H1 (cell line): Measurements from ENCODE around the gene MTFR1L. TPM values are rescaled to one million over a fixed set of nuclear protein-coding genes. Genes with fewer than 3 reads are reported as not detected.

Experiments used
- CTCF ChIA-PET: fragments of 300-600 bp; sonication (Branson Sonifier 250); formaldehyde crosslinking; loops from one replicate; lab custom pipeline; 2021; ENCODE audit not compliant: partially characterized antibody; lab: Charles Lee
- POLR2A ChIA-PET: fragments of 300-600 bp; sonication (Branson Sonifier 250); formaldehyde crosslinking; loops from one replicate; lab custom pipeline; 2021; ENCODE audit warnings: inconsistent platforms; ENCODE audit not compliant: partially characterized antibody; lab: Charles Lee
- DNase-seq, 2 experiments: peaks; one replicate each; pipeline versions ENCODE4 v3.0.0 to v3.0.0-alpha.2; 2010 to 2022; ENCODE audit warnings: low spot score in 2 of 2, low read depth in 1 of 2, mixed read lengths in 1 of 2
- FAIRE-seq: peaks from 2 replicates; lab custom pipeline; 2011; peaks lifted over from hg19 to GRCh38; lab: Jason Lieb, UNC
- H2AFZ ChIP-seq: 2 replicates; pipeline ENCODE4 v1.8.1; 2012; ENCODE audit warnings: low read length, inconsistent platforms
- H2AK5ac ChIP-seq: 2 replicates; pipeline ENCODE4 v1.6.1; 2013; ENCODE audit warnings: low read depth, low read length
- H2BK120ac ChIP-seq: replicated peaks from 2 replicates; pipeline ENCODE3; 2013; ENCODE audit warnings: low read depth, low read length, inconsistent platforms
- H2BK12ac ChIP-seq: 2 replicates; pipeline ENCODE4 v1.6.1; 2013; ENCODE audit warnings: low read depth, low read length
- H2BK15ac ChIP-seq: 2 replicates; pipeline ENCODE4 v1.6.1; 2013; ENCODE audit warnings: low read length
- H2BK20ac ChIP-seq: 2 replicates; pipeline ENCODE4 v1.6.1; 2013; ENCODE audit warnings: low read length
- H2BK5ac ChIP-seq: 2 replicates; pipeline ENCODE4 v1.6.1; 2013; ENCODE audit warnings: low read depth, low read length
- H3K14ac ChIP-seq: 2 replicates; pipeline ENCODE4 v1.6.1; 2013; ENCODE audit warnings: inconsistent platforms; ENCODE audit not compliant: insufficient read length
- H3K18ac ChIP-seq: 2 replicates; pipeline ENCODE4 v1.6.1; 2013; ENCODE audit warnings: low read length; ENCODE audit errors: extremely low read depth
- H3K23ac ChIP-seq: 2 replicates; pipeline ENCODE4 v1.6.1; 2013; ENCODE audit warnings: inconsistent platforms; ENCODE audit not compliant: insufficient read length
- H3K23me2 ChIP-seq: 2 replicates; pipeline ENCODE4 v1.6.1; 2013; ENCODE audit warnings: low read depth, low read length
- H3K27ac ChIP-seq: 2 replicates; pipeline ENCODE4 v1.6.1; 2011; ENCODE audit warnings: low read depth, low read length, inconsistent platforms
- H3K27me3 ChIP-seq, 4 experiments: replicated peaks in 1 of 4; 1 replicate in 1 of 4; 2 replicates in 3 of 4; pipeline versions ENCODE4 v1.6.1 to v1.8.1; 2011 to 2013; ENCODE audit warnings: low read length in 3 of 4, mild to moderate bottlenecking in 3 of 4, inconsistent platforms in 2 of 4, mixed read lengths in 2 of 4, moderate library complexity in 1 of 4; ENCODE audit not compliant: control insufficient read depth in 3 of 4, insufficient read depth in 3 of 4; ENCODE audit errors: extremely low read depth in 1 of 4
- H3K36me3 ChIP-seq, 4 experiments: 2 replicates each; pipeline versions ENCODE4 v1.6.1 to v1.8.1; 2011 to 2013; ENCODE audit warnings: mild to moderate bottlenecking in 4 of 4, low read length in 3 of 4, moderate library complexity in 2 of 4, control low read depth in 1 of 4, inconsistent platforms in 1 of 4; ENCODE audit not compliant: insufficient read depth in 4 of 4, control insufficient read depth in 2 of 4
- H3K4ac ChIP-seq: replicated peaks from 2 replicates; pipeline ENCODE3; 2013; ENCODE audit warnings: low read length, low read depth, mixed read lengths, inconsistent platforms; ENCODE audit not compliant: insufficient read length
- H3K4me1 ChIP-seq, 4 experiments: replicated peaks in 1 of 4; 1 replicate in 1 of 4; 2 replicates in 3 of 4; pipeline versions ENCODE4 v1.6.1 to v1.8.1; 2011 to 2013; ENCODE audit warnings: low read length in 3 of 4, inconsistent platforms in 2 of 4, mixed read lengths in 1 of 4; ENCODE audit not compliant: insufficient read depth in 4 of 4, control insufficient read depth in 3 of 4
- H3K4me2 ChIP-seq, 2 experiments: 2 replicates each; pipeline versions ENCODE4 v1.6.1 to v1.8.1; 2011 to 2013; ENCODE audit warnings: low read depth in 2 of 2, low read length in 2 of 2, control low read depth in 1 of 2, inconsistent platforms in 1 of 2, mild to moderate bottlenecking in 1 of 2; ENCODE audit not compliant: insufficient read depth in 1 of 2
- H3K4me3 ChIP-seq, 4 experiments: fragments of 200-600, 300-600 bp in 1 of 4; sonication (generic), shearing (Covaris generic), sonication (Bioruptor Twin) in 1 of 4; 2 replicates each; pipeline versions ENCODE4 v1.5.1 to v1.8.1; 2011 to 2016; ENCODE audit warnings: low read length in 4 of 4, low read depth in 3 of 4, control low read depth in 2 of 4, inconsistent platforms in 2 of 4, mild to moderate bottlenecking in 2 of 4, mixed read lengths in 1 of 4, moderate library complexity in 1 of 4; ENCODE audit not compliant: insufficient read depth in 2 of 4; ENCODE audit errors: extremely low read depth in 1 of 4
- H3K56ac ChIP-seq: replicated peaks from 2 replicates; pipeline ENCODE3; 2013; ENCODE audit warnings: low read depth, mild to moderate bottlenecking, mixed read lengths, low read length, inconsistent platforms; ENCODE audit not compliant: insufficient read length
- H3K79me1 ChIP-seq: 2 replicates; pipeline ENCODE4 v1.6.1; 2013; ENCODE audit warnings: low read depth, low read length, control low read depth
- H3K79me2 ChIP-seq, 2 experiments: 2 replicates each; pipeline versions ENCODE4 v1.6.1 to v1.8.1; 2012 to 2013; ENCODE audit warnings: low read length in 2 of 2, mild to moderate bottlenecking in 2 of 2, inconsistent platforms in 1 of 2; ENCODE audit not compliant: insufficient read depth in 2 of 2, control insufficient read depth in 1 of 2
- H3K9ac ChIP-seq, 4 experiments: replicated peaks in 1 of 4; 1 replicate in 1 of 4; 2 replicates in 3 of 4; pipeline versions ENCODE4 v1.6.1 to v1.8.1; 2011 to 2013; ENCODE audit warnings: low read depth in 3 of 4, low read length in 3 of 4, control low read depth in 2 of 4, mild to moderate bottlenecking in 2 of 4, moderate library complexity in 2 of 4, inconsistent platforms in 1 of 4; ENCODE audit errors: extremely low read depth in 1 of 4
- H3K9me3 ChIP-seq, 2 experiments: 2 replicates each; pipeline versions ENCODE4 v1.6.1 to v1.8.1; 2012 to 2013; ENCODE audit warnings: mild to moderate bottlenecking in 2 of 2, moderate library complexity in 2 of 2, control low read depth in 1 of 2, inconsistent platforms in 1 of 2, low read depth in 1 of 2, low read length in 1 of 2, mixed read lengths in 1 of 2; ENCODE audit not compliant: insufficient read depth in 2 of 2
- H4K20me1 ChIP-seq, 2 experiments: replicated peaks in 1 of 2; 2 replicates each; pipeline versions ENCODE3 to v1.8.1; 2011 to 2013; ENCODE audit warnings: inconsistent platforms in 2 of 2, low read length in 2 of 2, mild to moderate bottlenecking in 1 of 2; ENCODE audit not compliant: insufficient read depth in 2 of 2, control insufficient read depth in 1 of 2
- H4K5ac ChIP-seq: 2 replicates; pipeline ENCODE4 v1.6.1; 2013; ENCODE audit warnings: low read length, low read depth, mixed read lengths, inconsistent platforms; ENCODE audit not compliant: insufficient read length
- H4K8ac ChIP-seq: 2 replicates; pipeline ENCODE4 v1.8.0; 2013; ENCODE audit warnings: mild to moderate bottlenecking, moderate library complexity, low read length, inconsistent platforms; ENCODE audit not compliant: insufficient read depth; ENCODE audit errors: extremely low read depth
- H4K91ac ChIP-seq: replicated peaks from 2 replicates; pipeline ENCODE3; 2013; ENCODE audit warnings: low read length, mixed read lengths, inconsistent platforms; ENCODE audit not compliant: insufficient read length
- BCL11A ChIP-seq, 2 experiments: IDR thresholded peaks; one replicate each; pipeline ENCODE4 v1.6.1; 2011; ENCODE audit warnings: low read depth in 2 of 2, low read length in 2 of 2, mild to moderate bottlenecking in 2 of 2
- CBX5 ChIP-seq: fragments of 300-800, 300-1000 bp; sonication (generic); IDR thresholded peaks from 2 replicates; pipeline ENCODE4 v1.7.1; 2016; ENCODE audit warnings: antibody characterized with exemption, low read length, low read depth
- POLR2A ChIP-seq, 2 experiments: IDR thresholded peaks; 1 replicate in 1 of 2; 2 replicates in 1 of 2; pipeline ENCODE4 v1.6.1; 2011; ENCODE audit warnings: low read depth in 2 of 2, low read length in 2 of 2, mild to moderate bottlenecking in 2 of 2; ENCODE audit errors: control extremely low read depth in 1 of 2
- POLR2AphosphoS5 ChIP-seq: IDR thresholded peaks from 2 replicates; pipeline ENCODE4 v1.6.1; 2011; ENCODE audit warnings: low read depth, low read length
- RBBP5 ChIP-seq: IDR thresholded peaks from 2 replicates; pipeline ENCODE4 v1.7.1; 2012; ENCODE audit warnings: low read depth, mild to moderate bottlenecking, inconsistent platforms, low read length, moderate library complexity, borderline replicate concordance
- WGBS, 2 experiments: shearing (Covaris generic) in 1 of 2; methylation state at CpG; one replicate each; pipeline versions ENCODE4 v1.1.6 to v1.1.7; 2013 to 2015; ENCODE audit warnings: low lambda C conversion rate in 2 of 2, mixed read lengths in 2 of 2, inconsistent platforms in 1 of 2, low coverage in 1 of 2, missing lambda C conversion rate in 1 of 2; ENCODE audit not compliant: insufficient replicate concordance in 2 of 2, insufficient coverage in 1 of 2, insufficient read length in 1 of 2; ENCODE audit errors: extremely low coverage in 1 of 2, missing lambda C conversion rate in 1 of 2; 5-methylcytosine and 5-hydroxymethylcytosine counted together
- polyA plus RNA-seq, 7 experiments: library from polyadenylated mRNA; depleted of rRNA in 3 of 7; stranded (reverse) in 5 of 7; unstranded in 2 of 7; fragments of >200 nt in 5 of 7; fragments of 200-250 nt in 2 of 7; gene quantifications; 1 replicate in 5 of 7; 2 replicates in 1 of 7; 4 replicates in 1 of 7; pipeline versions ENCODE4 v1.2.1 to v1.2.3, GENCODE V29; 2011 to 2013; ENCODE audit warnings: missing spikeins in 2 of 7, mixed read lengths in 2 of 7
- total RNA-seq: library from RNA; stranded (reverse); fragmentation: NEBNext Ultra II Directional; extraction: Animal tissue kit (Norgen Biotek cat#: 25700); gene quantifications from 2 replicates; pipeline ENCODE4 v1.2.1, GENCODE V29; 2021
- TF ChIP-seq, protein P1 (sequence below): IDR thresholded peaks from 2 replicates; pipeline ENCODE4 v1.6.1; 2012; ENCODE audit warnings: inconsistent platforms
- TF ChIP-seq, protein P2 (sequence below): IDR thresholded peaks from 2 replicates; pipeline ENCODE4 v1.6.1; 2012; ENCODE audit warnings: low read length, inconsistent platforms

MTFR1L gene
- total and polyA plus RNA-seq, 2 of the 8 experiments (the other 6 are each of a cell fraction or from before 2014, with no cell fraction given): 20.8 to 23.1 TPM

DNA sequence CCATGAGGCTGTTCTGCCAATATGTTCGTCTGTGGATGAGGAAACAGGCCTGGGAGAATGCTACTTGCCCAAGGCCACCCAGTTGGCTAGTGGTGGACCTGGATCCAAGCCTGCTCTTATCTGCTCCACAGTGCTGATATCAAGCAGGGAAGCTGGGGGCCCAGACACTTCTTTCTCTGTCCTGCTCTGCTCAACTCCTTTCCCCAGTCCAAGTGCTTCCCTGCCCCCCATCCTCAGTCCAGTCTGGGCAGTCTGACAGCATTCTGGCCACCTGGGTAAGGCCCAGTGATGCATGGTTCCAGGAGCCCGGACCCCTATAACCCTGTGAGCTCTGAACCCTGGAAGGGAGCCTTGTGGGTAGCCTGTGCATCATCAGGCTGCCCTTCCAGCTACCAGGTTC lies 59.9 kb downstream of the MTFR1L start:
- no peak overlapping the region for H3K56ac ChIP-seq
- no peak overlapping the region for H3K23ac ChIP-seq
- no peaks in the 10 kb centered on the region for H3K79me1 ChIP-seq
- H3K27ac ChIP-seq: no peak overlapping the region
- no peak overlapping the region for H3K18ac ChIP-seq
- no peaks in the 10 kb centered on the region for H3K36me3 ChIP-seq
- H4K91ac ChIP-seq: no peak overlapping the region
- TF ChIP-seq POLR2A (IDR thresholded peaks at IDR 0.05; ENCODE audit: control extremely low read depth in 1 of 2, low read depth in 2 of 2, low read length in 2 of 2): no peak
- TF ChIP-seq CBX5: no peak
- TF ChIP-seq, protein P1, sequence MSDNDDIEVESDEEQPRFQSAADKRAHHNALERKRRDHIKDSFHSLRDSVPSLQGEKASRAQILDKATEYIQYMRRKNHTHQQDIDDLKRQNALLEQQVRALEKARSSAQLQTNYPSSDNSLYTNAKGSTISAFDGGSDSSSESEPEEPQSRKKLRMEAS: no peak
- no peak for TF ChIP-seq POLR2AphosphoS5
- TF ChIP-seq RBBP5: no peak
- TF ChIP-seq, protein P2, sequence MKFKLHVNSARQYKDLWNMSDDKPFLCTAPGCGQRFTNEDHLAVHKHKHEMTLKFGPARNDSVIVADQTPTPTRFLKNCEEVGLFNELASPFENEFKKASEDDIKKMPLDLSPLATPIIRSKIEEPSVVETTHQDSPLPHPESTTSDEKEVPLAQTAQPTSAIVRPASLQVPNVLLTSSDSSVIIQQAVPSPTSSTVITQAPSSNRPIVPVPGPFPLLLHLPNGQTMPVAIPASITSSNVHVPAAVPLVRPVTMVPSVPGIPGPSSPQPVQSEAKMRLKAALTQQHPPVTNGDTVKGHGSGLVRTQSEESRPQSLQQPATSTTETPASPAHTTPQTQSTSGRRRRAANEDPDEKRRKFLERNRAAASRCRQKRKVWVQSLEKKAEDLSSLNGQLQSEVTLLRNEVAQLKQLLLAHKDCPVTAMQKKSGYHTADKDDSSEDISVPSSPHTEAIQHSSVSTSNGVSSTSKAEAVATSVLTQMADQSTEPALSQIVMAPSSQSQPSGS: no peak
- TF ChIP-seq BCL11A (IDR thresholded peaks at IDR 0.05; ENCODE audit: low read depth in 2 of 2, low read length in 2 of 2): no peak
- FAIRE-seq: no peak
- no peak overlapping the region for H3K4me2 ChIP-seq
- H3K4me3 ChIP-seq: no peak overlapping the region
- WGBS, 2 experiments: 86% methylated on average over 2 of the region's 2 CpGs; no CpG with 5 or more reads in 1 of the 2 experiments
- H3K79me2 ChIP-seq: no peaks in the 10 kb centered on the region
- no peak overlapping the region for H4K8ac ChIP-seq
- POLR2A ChIA-PET: interaction anchor here (0.9 kb wide), 1 partner anchor 9 kb away, joined by 3 read pairs; no protein-coding TSS in a partner anchor
- no peak overlapping the region for H4K5ac ChIP-seq
- H4K20me1 ChIP-seq: no peaks in the 10 kb centered on the region
- H3K14ac ChIP-seq: no peak overlapping the region
- no peak overlapping the region for H2BK20ac ChIP-seq
- no peak overlapping the region for H2BK12ac ChIP-seq
- H2AK5ac ChIP-seq: no peak overlapping the region
- no peak overlapping the region for H3K4ac ChIP-seq
- no peak overlapping the region for H3K9ac ChIP-seq
- no peak for DNase-seq
- H3K27me3 ChIP-seq: peaks cover 0 to 3% (median 0%) of the 10 kb centered on the region in 4 experiments; a peak in 3 of 7 replicates
- peaks cover 8% of the 10 kb centered on the region for H3K23me2 ChIP-seq
- no peak overlapping the region for H2BK120ac ChIP-seq
- CTCF ChIA-PET: interaction anchor here (1.2 to 2.8 kb wide), 3 partner anchors 16 to 125 kb away, joined by 3 to 20 read pairs (median 3); no protein-coding TSS in a partner anchor
- no peaks in the 10 kb centered on the region for H3K9me3 ChIP-seq
- H2BK15ac ChIP-seq: no peak overlapping the region
- H3K4me1 ChIP-seq: peaks cover 0 to 8% (median 6%) of the 10 kb centered on the region in 4 experiments; a peak in 5 of 7 replicates
- no peak overlapping the region for H2BK5ac ChIP-seq
- H2AFZ ChIP-seq: no peak overlapping the region
